Measurements from ENCODE around the gene HERPUD1.

Gene HERPUD1

DNA sequence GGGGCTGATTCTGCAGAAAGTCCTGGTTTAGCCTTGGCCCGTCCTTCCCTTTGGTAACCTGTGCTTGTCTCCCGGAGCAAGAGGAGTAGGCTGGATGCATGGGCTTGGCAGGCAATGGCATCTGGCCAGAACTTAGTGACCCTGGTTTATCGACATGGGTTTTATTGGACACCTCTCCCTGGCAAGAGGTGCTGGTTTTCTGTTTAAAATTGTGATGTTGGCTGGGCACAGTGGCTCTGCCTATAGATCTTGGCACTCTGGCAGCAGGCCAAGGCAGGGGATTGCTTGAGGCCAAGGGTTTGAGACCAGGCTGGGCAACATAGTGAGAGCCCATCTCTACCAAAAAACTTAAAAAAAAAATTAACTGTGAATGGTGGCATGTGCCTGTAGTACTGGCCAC is 35.7 kb upstream of the HERPUD1 start:
- no peak for DNase-seq
- H3K27ac ChIP-seq (ENCODE audit: low read length): no peak overlapping the region
- no peak overlapping the region for H3K4me2 ChIP-seq (ENCODE audit: low read depth, low read length)
- H3K4me1 ChIP-seq (ENCODE audit: low read length): peaks cover 7% of the 10 kb centered on the region
- no peaks in the 10 kb centered on the region for H3K9me2 ChIP-seq (replicated peaks; ENCODE audit: insufficient read depth, low read length)
- H3K9me3 ChIP-seq (replicated peaks; ENCODE audit: insufficient read depth, low read length): no peaks in the 10 kb centered on the region
- TF ChIP-seq, protein P1, sequence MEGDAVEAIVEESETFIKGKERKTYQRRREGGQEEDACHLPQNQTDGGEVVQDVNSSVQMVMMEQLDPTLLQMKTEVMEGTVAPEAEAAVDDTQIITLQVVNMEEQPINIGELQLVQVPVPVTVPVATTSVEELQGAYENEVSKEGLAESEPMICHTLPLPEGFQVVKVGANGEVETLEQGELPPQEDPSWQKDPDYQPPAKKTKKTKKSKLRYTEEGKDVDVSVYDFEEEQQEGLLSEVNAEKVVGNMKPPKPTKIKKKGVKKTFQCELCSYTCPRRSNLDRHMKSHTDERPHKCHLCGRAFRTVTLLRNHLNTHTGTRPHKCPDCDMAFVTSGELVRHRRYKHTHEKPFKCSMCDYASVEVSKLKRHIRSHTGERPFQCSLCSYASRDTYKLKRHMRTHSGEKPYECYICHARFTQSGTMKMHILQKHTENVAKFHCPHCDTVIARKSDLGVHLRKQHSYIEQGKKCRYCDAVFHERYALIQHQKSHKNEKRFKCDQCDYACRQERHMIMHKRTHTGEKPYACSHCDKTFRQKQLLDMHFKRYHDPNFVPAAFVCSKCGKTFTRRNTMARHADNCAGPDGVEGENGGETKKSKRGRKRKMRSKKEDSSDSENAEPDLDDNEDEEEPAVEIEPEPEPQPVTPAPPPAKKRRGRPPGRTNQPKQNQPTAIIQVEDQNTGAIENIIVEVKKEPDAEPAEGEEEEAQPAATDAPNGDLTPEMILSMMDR (IDR thresholded peaks at IDR 0.05; ENCODE audit: low read length): no peak
- TF ChIP-seq EZH2phosphoT487 (IDR thresholded peaks at IDR 0.05; ENCODE audit: low read length): no peak
- no peak for TF ChIP-seq EZH2 (optimal IDR thresholded peaks at IDR 0.05; ENCODE audit: low read depth, low read length)
- H3K79me2 ChIP-seq (ENCODE audit: low read length): no peaks in the 10 kb centered on the region
- H2AFZ ChIP-seq (ENCODE audit: low read length): no peak overlapping the region
- H3K27me3 ChIP-seq (replicated peaks; ENCODE audit: insufficient read depth, low read length): no peaks in the 10 kb centered on the region
- no peak overlapping the region for H3K9ac ChIP-seq (ENCODE audit: low read length)
- no peaks in the 10 kb centered on the region for H4K20me1 ChIP-seq (ENCODE audit: insufficient read depth, low read length)
- no peaks in the 10 kb centered on the region for H3K36me3 ChIP-seq (replicated peaks; ENCODE audit: insufficient read depth, low read length)
- no peaks in the 10 kb centered on the region for H3F3A ChIP-seq (ENCODE audit: insufficient read depth, low read length)
- H3K4me3 ChIP-seq (ENCODE audit: low read length): no peak overlapping the region

DNA sequence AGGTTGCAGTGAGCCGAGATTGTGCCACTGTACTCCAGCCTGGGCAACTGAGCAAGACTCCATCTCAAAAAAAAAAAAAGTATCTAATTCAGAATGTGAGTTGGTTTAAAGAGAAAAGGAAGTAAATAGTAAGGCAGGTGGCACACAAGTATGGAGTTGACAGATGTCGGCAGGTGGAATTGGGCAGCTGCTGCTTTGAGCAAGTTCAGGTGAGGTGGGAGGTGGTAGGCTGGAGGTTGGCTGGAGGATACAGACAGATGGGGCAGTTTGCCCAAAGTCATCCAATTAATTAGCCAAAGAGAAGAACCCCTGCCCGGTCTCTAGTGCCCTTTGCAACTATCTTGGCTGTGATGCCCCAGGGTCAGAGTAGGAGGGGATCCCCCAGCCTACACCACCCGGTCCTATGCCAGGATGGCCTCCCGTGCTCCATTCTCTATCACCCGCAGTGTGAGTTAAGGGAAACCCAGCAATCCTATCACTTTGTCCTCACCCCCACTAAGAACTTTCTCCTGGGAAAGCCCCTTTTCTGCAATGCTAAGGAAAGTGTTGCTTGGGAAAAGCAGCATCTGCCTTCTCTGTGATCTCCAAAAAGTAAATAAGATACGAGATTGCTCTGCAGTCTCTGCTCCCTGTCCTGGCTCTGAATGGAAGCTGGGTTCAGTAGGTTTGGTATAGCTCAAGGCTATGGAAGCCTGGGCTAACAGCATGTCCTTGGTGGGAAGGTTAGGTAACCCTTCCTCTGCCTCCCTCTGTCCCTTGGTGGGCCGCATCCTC is 34.7 kb upstream of the HERPUD1 start:
- Histone ChIP-seq H3K4me2 (ENCODE audit: low read depth, low read length) (no peak overlapping the region), H3K27me3 (replicated peaks; ENCODE audit: insufficient read depth, low read length) (no peaks in the 10 kb centered on the region), H3K4me1 (ENCODE audit: low read length) (peaks cover 7% of the 10 kb centered on the region), H3F3A (ENCODE audit: insufficient read depth, low read length) (no peaks in the 10 kb centered on the region), H3K4me3 (ENCODE audit: low read length) (no peak overlapping the region), H3K9me3 (replicated peaks; ENCODE audit: insufficient read depth, low read length) (no peaks in the 10 kb centered on the region), H3K36me3 (replicated peaks; ENCODE audit: insufficient read depth, low read length) (no peaks in the 10 kb centered on the region), H2AFZ (ENCODE audit: low read length) (no peak overlapping the region), H4K20me1 (ENCODE audit: insufficient read depth, low read length) (no peaks in the 10 kb centered on the region), H3K79me2 (ENCODE audit: low read length) (no peaks in the 10 kb centered on the region), H3K27ac (ENCODE audit: low read length) (no peak overlapping the region), H3K9ac (ENCODE audit: low read length) (no peak overlapping the region), H3K9me2 (replicated peaks; ENCODE audit: insufficient read depth, low read length) (no peaks in the 10 kb centered on the region)
- TF ChIP-seq, protein P1 (IDR thresholded peaks at IDR 0.05; ENCODE audit: low read length): no peak
- TF ChIP-seq EZH2 (optimal IDR thresholded peaks at IDR 0.05; ENCODE audit: low read depth, low read length) (no peak), EZH2phosphoT487 (IDR thresholded peaks at IDR 0.05; ENCODE audit: low read length) (no peak)
- no peak for DNase-seq

DNA sequence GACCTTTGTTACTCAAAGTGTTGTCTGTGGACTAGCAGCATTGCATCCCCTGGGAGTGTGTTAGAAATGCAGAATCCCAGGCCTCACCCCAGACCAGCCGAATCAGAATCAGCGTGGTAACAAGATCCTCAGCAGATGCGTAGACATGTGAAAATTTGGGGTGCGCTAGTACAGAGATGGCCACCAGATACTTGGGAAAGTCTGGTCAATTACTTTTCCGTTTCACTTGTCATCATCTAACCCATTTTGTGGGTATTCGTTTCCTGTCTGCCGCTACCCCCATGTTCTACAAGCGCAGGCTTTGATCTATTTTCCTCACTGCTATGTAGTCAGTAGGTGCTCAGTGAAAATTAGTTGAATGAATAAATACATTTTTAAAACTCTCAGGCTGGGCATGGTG is 33.1 kb upstream of the HERPUD1 start:
- Histone ChIP-seq H3K27ac (ENCODE audit: low read length) (no peak overlapping the region), H3K79me2 (ENCODE audit: low read length) (no peaks in the 10 kb centered on the region), H3K4me3 (ENCODE audit: low read length) (no peak overlapping the region), H3K9me2 (replicated peaks; ENCODE audit: insufficient read depth, low read length) (no peaks in the 10 kb centered on the region), H3K27me3 (replicated peaks; ENCODE audit: insufficient read depth, low read length) (no peaks in the 10 kb centered on the region), H3K4me1 (ENCODE audit: low read length) (peaks cover 7% of the 10 kb centered on the region), H3F3A (ENCODE audit: insufficient read depth, low read length) (no peaks in the 10 kb centered on the region), H2AFZ (ENCODE audit: low read length) (no peak overlapping the region), H3K9ac (ENCODE audit: low read length) (no peak overlapping the region), H3K36me3 (replicated peaks; ENCODE audit: insufficient read depth, low read length) (no peaks in the 10 kb centered on the region), H3K4me2 (ENCODE audit: low read depth, low read length) (no peak overlapping the region), H3K9me3 (replicated peaks; ENCODE audit: insufficient read depth, low read length) (no peaks in the 10 kb centered on the region), H4K20me1 (ENCODE audit: insufficient read depth, low read length) (no peaks in the 10 kb centered on the region)
- DNase-seq: no peak
- TF ChIP-seq, protein P1 (IDR thresholded peaks at IDR 0.05; ENCODE audit: low read length): no peak
- TF ChIP-seq EZH2 (optimal IDR thresholded peaks at IDR 0.05; ENCODE audit: low read depth, low read length) (no peak), EZH2phosphoT487 (IDR thresholded peaks at IDR 0.05; ENCODE audit: low read length) (no peak)

All from MM.1S (cell line).